Posterior vena cava (tissue), 2 donors: ENCODE data around the gene LARP4B. TPM values are rescaled to one million over a fixed set of nuclear protein-coding genes. Genes with fewer than 3 reads are reported as not detected.

Source experiments
- DNase-seq: peaks from one replicate; pipeline ENCODE4 v3.0.0-alpha.2; 2020; ENCODE audit warnings: low spot score
- intact Hi-C, 2 donors: fragments of 100-400 bp; cut with DNase I; formaldehyde crosslinking; loops; one replicate each; pipeline versions ENCODE4 v1.14.1 to v1.14.2; 2022 to 2023
- total RNA-seq, 2 donors: library from RNA; stranded (reverse); fragmentation: NEBNext Ultra II Directional; extraction: Animal tissue kit (Norgen Biotek cat#: 25700); gene quantifications; one replicate each; pipeline ENCODE4 v1.2.1, GENCODE V29; 2021
- donor health status: DM: yes; HTN: yes; CAD: no.
- donor health status: DM: yes; HTN: yes; CAD: no.

LARP4B gene
- total RNA-seq, 2 donors from 2014 or later, result 49.6 to 57.8 TPM

- intact Hi-C loops, result no loop called here
- no peak for DNase-seq
Measured at GRCh38 chr10:816091-816477, 115.4 kb downstream of the LARP4B start.

GRCh38 chr10:815338-816090, 116.0 kb downstream of the LARP4B start:
- DNase-seq, result no peak
- intact Hi-C loops, result no loop called here

- intact Hi-C loops, result no loop called here
Measured at GRCh38 chr10:814536-815302, 116.8 kb downstream of the LARP4B start.

GRCh38 chr10:813286-813685, 118.2 kb downstream of the LARP4B start:
- DNase-seq, result no peak
- intact Hi-C loops, result no loop called here

More at GRCh38 chr10:814536-815302, 116.8 kb downstream of the LARP4B start:
- no peak for DNase-seq

- DNase-seq, result no peak
- intact Hi-C loops, result no loop called here
Measured at GRCh38 chr10:812787-813186, 118.7 kb downstream of the LARP4B start.

- DNase-seq, result no peak
- intact Hi-C loops, result no loop called here
Measured at GRCh38 chr10:811379-812175, 119.9 kb downstream of the LARP4B start.

- no peak for DNase-seq
- intact Hi-C loops, result no loop called here
Measured at GRCh38 chr10:810351-810846, 121.1 kb downstream of the LARP4B start.

GRCh38 chr10:809671-810350, 121.7 kb downstream of the LARP4B start:
- intact Hi-C loops, result loop anchor here in 1 of 2 donors (10.0 kb wide), 1 partner anchor 225 kb away; no protein-coding TSS in a partner anchor
- DNase-seq, result no peak

- no peak for DNase-seq
- intact Hi-C loops, result loop anchor here in 1 of 2 donors (10.0 kb wide), 1 partner anchor 223 kb away; no protein-coding TSS in a partner anchor
Measured at GRCh38 chr10:807958-808353, 123.5 kb downstream of the LARP4B start.

GRCh38 chr10:807163-807957, 124.1 kb downstream of the LARP4B start:
- intact Hi-C loops, result loop anchor here in 1 of 2 donors (10.0 kb wide), 1 partner anchor 223 kb away; no protein-coding TSS in a partner anchor

GRCh38 chr10:806451-807162, 124.9 kb downstream of the LARP4B start:
- intact Hi-C loops, result loop anchor here in 1 of 2 donors (10.0 kb wide), 1 partner anchor 222 kb away; no protein-coding TSS in a partner anchor
- no peak for DNase-seq

More at GRCh38 chr10:807163-807957, 124.1 kb downstream of the LARP4B start:
- DNase-seq, result no peak

GRCh38 chr10:805620-806305, 125.7 kb downstream of the LARP4B start:
- intact Hi-C loops, result loop anchor here in 1 of 2 donors (10.0 kb wide), 1 partner anchor 221 kb away; no protein-coding TSS in a partner anchor
- no peak for DNase-seq

- no peak for DNase-seq
- intact Hi-C loops, result loop anchor here in 1 of 2 donors (10.0 kb wide), 1 partner anchor 220 kb away; no protein-coding TSS in a partner anchor
Measured at GRCh38 chr10:804787-805619, 126.5 kb downstream of the LARP4B start.

GRCh38 chr10:804191-804781, 127.2 kb downstream of the LARP4B start:
- intact Hi-C loops, result loop anchor here in 1 of 2 donors (10.0 kb wide), 1 partner anchor 219 kb away; no protein-coding TSS in a partner anchor

GRCh38 chr10:803041-803741, 128.3 kb downstream of the LARP4B start:
- DNase-seq, result peak; percentile 69
- intact Hi-C loops, result loop anchor here in 1 of 2 donors (10.0 kb wide), 1 partner anchor 218 kb away; no protein-coding TSS in a partner anchor

More at GRCh38 chr10:804191-804781, 127.2 kb downstream of the LARP4B start:
- DNase-seq, result no peak
